B cell (primary cell): ENCODE results near the gene PTPRN2. TPM values are rescaled to one million over a fixed set of nuclear protein-coding genes. Genes with fewer than 3 reads are reported as not detected.

ENCODE experiments used
- ATAC-seq: fragments of 200-7000 bp; cut with Tn5 transposase; one replicate; pipeline ENCODE4 v1.10.0; 2021; ENCODE audit warnings: low read depth, mild to moderate bottlenecking, moderate number of reproducible peaks, moderate library complexity
- CTCF ChIA-PET: fragments of 350-600 bp; sonication (Branson Sonifier 250); formaldehyde crosslinking; loops from one replicate; lab custom pipeline; 2021; ENCODE audit warnings: antibody characterized with exemption, inconsistent platforms; lab: Charles Lee
- POLR2A ChIA-PET: fragments of 350-600 bp; sonication (Branson Sonifier 250); formaldehyde crosslinking; loops from one replicate; lab custom pipeline; 2021; ENCODE audit warnings: antibody characterized with exemption; lab: Charles Lee
- DNase-seq: peaks from one replicate; pipeline ENCODE4 v3.0.0; 2013
- H2AFZ ChIP-seq: 2 replicates; pipeline ENCODE4 v1.6.1; 2012; ENCODE audit warnings: mild to moderate bottlenecking, low read depth, low read length; ENCODE audit not compliant: insufficient read depth, poor library complexity, severe bottlenecking
- H3K27ac ChIP-seq, 2 donors: 1 replicate in 1 of 2; 2 replicates in 1 of 2; pipeline ENCODE4 v1.5.1; 2012 to 2013; ENCODE audit warnings: low read length in 2 of 2, mild to moderate bottlenecking in 2 of 2, moderate library complexity in 1 of 2
- H3K27me3 ChIP-seq, 4 experiments: fragments of 200-600 bp in 1 of 4; sonication (generic) in 1 of 4; replicated peaks in 1 of 4; 1 replicate in 2 of 4; 2 replicates in 2 of 4; pipeline versions ENCODE4 v1.6.1 to v1.7.0; 2013 to 2016; ENCODE audit warnings: low read length in 3 of 4, mild to moderate bottlenecking in 2 of 4, mixed read lengths in 1 of 4, moderate library complexity in 1 of 4; ENCODE audit not compliant: insufficient read depth in 4 of 4, control insufficient read depth in 3 of 4; ENCODE audit errors: control extremely low read depth in 1 of 4
- H3K36me3 ChIP-seq, 2 experiments: replicated peaks in 1 of 2; 1 replicate in 1 of 2; 2 replicates in 1 of 2; pipeline versions ENCODE4 v1.6.1 to v1.7.1; 2013; ENCODE audit warnings: low read length in 1 of 2; ENCODE audit not compliant: insufficient read depth in 2 of 2, control insufficient read depth in 1 of 2; ENCODE audit errors: control extremely low read depth in 1 of 2, extremely low read depth in 1 of 2
- H3K4me1 ChIP-seq, 2 donors: fragments of 200-600 bp in 1 of 2; sonication (generic) in 1 of 2; 1 replicate in 1 of 2; 2 replicates in 1 of 2; pipeline versions ENCODE4 v1.5.1 to v1.6.1; 2013 to 2017; ENCODE audit warnings: low read length in 2 of 2; ENCODE audit not compliant: control insufficient read depth in 2 of 2, insufficient read depth in 2 of 2
- H3K4me2 ChIP-seq: replicated peaks from 2 replicates; pipeline ENCODE3; 2012; ENCODE audit warnings: mild to moderate bottlenecking, low read depth, low read length; ENCODE audit not compliant: poor library complexity, severe bottlenecking
- H3K4me3 ChIP-seq, 5 experiments: fragments of 200-600 bp in 1 of 5; sonication (generic) in 1 of 5; 1 replicate in 3 of 5; 2 replicates in 2 of 5; pipeline versions ENCODE4 v1.5.1 to v1.7.0; 2011 to 2016; ENCODE audit warnings: low read length in 4 of 5, mild to moderate bottlenecking in 4 of 5, low read depth in 2 of 5, control low read depth in 1 of 5, moderate library complexity in 1 of 5; ENCODE audit not compliant: insufficient read depth in 1 of 5; ENCODE audit errors: control extremely low read depth in 1 of 5, extremely low read depth in 1 of 5
- H3K79me2 ChIP-seq: fragments of 200-600 bp; sonication (generic); one replicate; pipeline ENCODE4 v1.6.0; 2016; ENCODE audit warnings: low read length; ENCODE audit not compliant: control insufficient read depth, insufficient read depth
- H3K9ac ChIP-seq: fragments of 200-600 bp; sonication (generic); 2 replicates; pipeline ENCODE4 v1.6.1; 2017; ENCODE audit warnings: mild to moderate bottlenecking, low read length, moderate library complexity
- H3K9me3 ChIP-seq, 3 donors: one replicate each; pipeline versions ENCODE4 v1.6.1 to v1.7.1; 2013; ENCODE audit warnings: low read length in 2 of 3; ENCODE audit not compliant: control insufficient read depth in 2 of 3, insufficient read depth in 1 of 3; ENCODE audit errors: control extremely low read depth in 1 of 3
- H4K20me1 ChIP-seq: 2 replicates; pipeline ENCODE4 v1.6.0; 2012; ENCODE audit warnings: mild to moderate bottlenecking, low read length; ENCODE audit not compliant: insufficient read depth, control insufficient read depth, poor library complexity, severe bottlenecking
- H3K27ac Mint-ChIP-seq: one replicate; pipeline ENCODE4 v1.8.0; 2021; ENCODE audit warnings: mixed read lengths
- H3K27me3 Mint-ChIP-seq: one replicate; pipeline ENCODE4 v1.8.0; 2021; ENCODE audit warnings: mixed read lengths
- H3K4me1 Mint-ChIP-seq: one replicate; pipeline ENCODE4 v1.8.0; 2021; ENCODE audit warnings: mixed read lengths
- H3K4me3 Mint-ChIP-seq: one replicate; pipeline ENCODE4 v1.8.0; 2021; ENCODE audit warnings: mixed read lengths
- H3K9me3 Mint-ChIP-seq: one replicate; pipeline ENCODE4 v1.8.0; 2022; ENCODE audit warnings: mixed read lengths; ENCODE audit not compliant: insufficient read depth
- EZH2 ChIP-seq: IDR thresholded peaks from 2 replicates; pipeline ENCODE4 v1.6.1; 2012; ENCODE audit warnings: borderline replicate concordance, low read depth, mild to moderate bottlenecking, moderate library complexity, low read length; ENCODE audit not compliant: insufficient read depth, poor library complexity, severe bottlenecking
- WGBS: methylation state at CpG from one replicate; pipeline ENCODE4 v1.1.5; 2013; ENCODE audit warnings: missing lambda C conversion rate; ENCODE audit not compliant: insufficient coverage; 5-methylcytosine and 5-hydroxymethylcytosine counted together
- intact Hi-C: fragments of 100-400 bp; cut with micrococcal nuclease; formaldehyde crosslinking; loops from one replicate; pipeline ENCODE4 v1.10.0; 2022
- polyA plus RNA-seq: library from polyadenylated mRNA; depleted of rRNA; stranded (reverse); fragments of >200 nt; gene quantifications from 2 replicates; pipeline ENCODE4 v1.2.3, GENCODE V29; 2012
- total RNA-seq, 2 donors: library from RNA; stranded (reverse); fragments of 120-200 nt in 1 of 2; gene quantifications; 1 replicate in 1 of 2; 2 replicates in 1 of 2; pipeline versions ENCODE4 v1.2.3 to v1.2.4, GENCODE V29; 2013 to 2022
- TF ChIP-seq, protein P1 (sequence below): fragments of 200-600 bp; IDR thresholded peaks from one replicate; pipeline ENCODE4 v1.8.0; 2022; ENCODE audit warnings: antibody characterized with exemption, mild to moderate bottlenecking

Gene PTPRN2
- total and polyA plus RNA-seq, 2 donors (not counting 1 experiment from before 2014, with no cell fraction given) = 2.0 to 5.0 TPM

DNA sequence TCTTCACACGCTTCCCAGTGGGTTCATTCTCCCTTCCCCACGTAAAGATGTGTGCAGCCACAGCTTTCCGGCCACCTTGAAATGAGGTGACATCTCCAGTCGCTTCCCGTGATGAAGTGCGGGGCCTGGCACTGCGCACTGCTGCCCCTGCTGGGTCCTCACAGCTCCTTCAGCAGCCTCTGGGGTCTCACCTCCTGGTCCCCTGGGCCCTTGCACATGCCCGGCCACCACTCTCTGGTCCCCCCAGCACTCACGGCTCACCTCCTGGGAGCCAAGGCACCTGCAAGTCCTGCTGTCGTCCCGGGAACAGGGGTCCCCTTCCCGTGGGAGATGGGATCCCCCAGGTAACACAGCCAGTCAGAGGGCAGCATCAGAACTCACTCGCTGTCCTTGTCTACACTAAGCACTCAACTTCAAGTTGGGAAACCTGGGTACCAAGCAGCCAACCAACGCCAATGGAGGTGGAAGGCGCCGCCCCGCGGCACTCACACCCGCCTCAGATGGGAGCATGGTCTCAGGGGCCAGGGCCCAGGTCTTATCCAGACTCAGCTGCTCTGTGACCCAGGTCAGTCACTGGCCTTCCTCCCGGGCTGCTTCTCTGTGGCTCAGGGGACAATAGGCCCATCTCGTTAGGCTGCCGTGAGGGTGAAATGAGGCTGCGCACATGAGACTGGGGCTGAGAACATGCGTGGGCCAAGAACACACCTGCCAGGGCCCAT is 176.2 kb downstream of the PTPRN2 start:
- no peaks in the 10 kb centered on the region for H3K27me3 Mint-ChIP-seq
- H3K4me1 ChIP-seq = no peaks in the 10 kb centered on the region
- H3K9me3 ChIP-seq = peaks cover 0 to 15% (median 0%) of the 10 kb centered on the region in 3 donors
- WGBS = 92% methylated on average over 24 of the region's 24 CpGs
- H3K79me2 ChIP-seq = no peaks in the 10 kb centered on the region
- no peaks in the 10 kb centered on the region for H3K4me1 Mint-ChIP-seq
- ChIA-PET POLR2A (no interaction called here), CTCF (no interaction called here)
- H4K20me1 ChIP-seq = no peaks in the 10 kb centered on the region
- no peaks in the 10 kb centered on the region for H3K36me3 ChIP-seq
- DNase-seq = no peak
- no peak overlapping the region for H3K27ac ChIP-seq
- no peak for TF ChIP-seq EZH2
- TF ChIP-seq, protein P1, sequence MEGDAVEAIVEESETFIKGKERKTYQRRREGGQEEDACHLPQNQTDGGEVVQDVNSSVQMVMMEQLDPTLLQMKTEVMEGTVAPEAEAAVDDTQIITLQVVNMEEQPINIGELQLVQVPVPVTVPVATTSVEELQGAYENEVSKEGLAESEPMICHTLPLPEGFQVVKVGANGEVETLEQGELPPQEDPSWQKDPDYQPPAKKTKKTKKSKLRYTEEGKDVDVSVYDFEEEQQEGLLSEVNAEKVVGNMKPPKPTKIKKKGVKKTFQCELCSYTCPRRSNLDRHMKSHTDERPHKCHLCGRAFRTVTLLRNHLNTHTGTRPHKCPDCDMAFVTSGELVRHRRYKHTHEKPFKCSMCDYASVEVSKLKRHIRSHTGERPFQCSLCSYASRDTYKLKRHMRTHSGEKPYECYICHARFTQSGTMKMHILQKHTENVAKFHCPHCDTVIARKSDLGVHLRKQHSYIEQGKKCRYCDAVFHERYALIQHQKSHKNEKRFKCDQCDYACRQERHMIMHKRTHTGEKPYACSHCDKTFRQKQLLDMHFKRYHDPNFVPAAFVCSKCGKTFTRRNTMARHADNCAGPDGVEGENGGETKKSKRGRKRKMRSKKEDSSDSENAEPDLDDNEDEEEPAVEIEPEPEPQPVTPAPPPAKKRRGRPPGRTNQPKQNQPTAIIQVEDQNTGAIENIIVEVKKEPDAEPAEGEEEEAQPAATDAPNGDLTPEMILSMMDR = no peak
- no peak overlapping the region for H3K4me2 ChIP-seq
- H3K4me3 ChIP-seq = no peak overlapping the region
- no peak overlapping the region for H3K4me3 Mint-ChIP-seq
- no peak overlapping the region for H2AFZ ChIP-seq
- H3K9ac ChIP-seq = no peak overlapping the region
- intact Hi-C loops = no loop called here
- no peak overlapping the region for H3K27ac Mint-ChIP-seq
- no peak for ATAC-seq
- H3K27me3 ChIP-seq = no peaks in the 10 kb centered on the region
- no peaks in the 10 kb centered on the region for H3K9me3 Mint-ChIP-seq

DNA sequence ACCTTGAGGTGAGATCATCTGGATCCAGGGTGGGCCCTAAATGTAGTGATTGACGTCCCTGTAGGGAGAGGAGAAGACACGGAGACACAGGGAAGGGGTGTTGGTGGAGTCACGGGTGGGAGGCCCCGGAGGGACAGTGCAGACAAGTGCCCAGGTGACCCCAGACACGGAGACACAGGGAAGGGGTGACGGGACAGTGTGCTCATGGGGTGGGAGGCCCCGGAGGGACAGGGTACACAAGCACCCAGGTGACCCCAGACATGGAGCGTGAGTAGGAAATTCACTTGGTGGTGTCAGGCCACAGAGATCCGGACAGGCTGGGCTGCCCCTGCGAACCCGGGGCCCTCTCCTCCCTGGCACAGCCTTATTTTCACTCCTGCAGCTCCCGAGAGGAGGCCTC is 176.9 kb downstream of the PTPRN2 start:
- no peaks in the 10 kb centered on the region for H3K27me3 ChIP-seq
- DNase-seq (no peak), ATAC-seq (no peak)
- WGBS = 89% methylated on average over 11 of the region's 12 CpGs
- H3K4me1 Mint-ChIP-seq = no peaks in the 10 kb centered on the region
- H3K27me3 Mint-ChIP-seq = no peaks in the 10 kb centered on the region
- H3K79me2 ChIP-seq = no peaks in the 10 kb centered on the region
- H4K20me1 ChIP-seq = no peaks in the 10 kb centered on the region
- peaks cover 0 to 11% (median 0%) of the 10 kb centered on the region in 3 donors for H3K9me3 ChIP-seq
- no peak overlapping the region for H3K27ac ChIP-seq
- no peaks in the 10 kb centered on the region for H3K4me1 ChIP-seq
- CTCF ChIA-PET = no interaction called here
- H2AFZ ChIP-seq = no peak overlapping the region
- no peak overlapping the region for H3K4me2 ChIP-seq
- intact Hi-C loops = no loop called here
- no peak overlapping the region for H3K4me3 Mint-ChIP-seq
- H3K9me3 Mint-ChIP-seq = no peaks in the 10 kb centered on the region
- H3K9ac ChIP-seq = no peak overlapping the region
- H3K27ac Mint-ChIP-seq = no peak overlapping the region
- TF ChIP-seq, protein P1 = no peak
- TF ChIP-seq EZH2 = no peak
- no peaks in the 10 kb centered on the region for H3K36me3 ChIP-seq
- POLR2A ChIA-PET = no interaction called here
- no peak overlapping the region for H3K4me3 ChIP-seq
